Measurements from ENCODE around the gene TMEM181. TPM values are rescaled to one million over a fixed set of nuclear protein-coding genes. Genes with fewer than 3 reads are reported as not detected.
"Not testable (repeated sequence)": the region's sequence is repeated elsewhere in the genome, so short reads cannot be mapped to it uniquely, and the experiment has no call there.

The TMEM181 gene
- total RNA-seq, 1 experiment from 2014 or later: 15.4 TPM

GRCh38 chr6:158649289-158650143, 89.6 kb downstream of the TMEM181 start, which contains the start of gene SYTL3:
Gene SYTL3 (plus strand): TSS chr6:158650054. CDS start chr6:158663269, 13,215 bp downstream.
- peak within 1 kb of the TSS; percentile 24 for H3K4me2 ChIP-seq (ENCODE audit: low read depth, low read length, poor library complexity, severe bottlenecking)
- no peaks in the 10 kb centered on the region for H3K9me2 ChIP-seq (replicated peaks; ENCODE audit: insufficient read depth, low read length)
- H3K4me1 ChIP-seq (ENCODE audit: low read length): peaks cover 20% of the 10 kb centered on the region
- H3K27me3 ChIP-seq (ENCODE audit: low read length): no peaks in the 10 kb centered on the region
- H3K79me2 ChIP-seq (ENCODE audit: low read length): no peaks in the 10 kb centered on the region
- H2AFZ ChIP-seq (ENCODE audit: low read length): peak within 1 kb of the TSS; percentile 76; the same call in 1 of the 2 replicates
- no peak within 1 kb of the TSS for H3K27ac ChIP-seq (ENCODE audit: low read length)
- H3K36me3 ChIP-seq (ENCODE audit: insufficient read depth, low read length): no peaks in the 10 kb centered on the region
- H3K9ac ChIP-seq (ENCODE audit: low read length): no peak within 1 kb of the TSS
- H3K4me3 ChIP-seq (ENCODE audit: low read length): no peak within 1 kb of the TSS; the same call in 1 of the 2 replicates
- H3K9me3 ChIP-seq (ENCODE audit: low read length): no peaks in the 10 kb centered on the region
- peak; percentile 69 for DNase-seq
- no peaks in the 10 kb centered on the region for H4K20me1 ChIP-seq (ENCODE audit: insufficient read depth, low read depth, low read length)

GRCh38 chr6:158651981-158652737, 92.3 kb downstream of the TMEM181 start:
- H4K20me1 ChIP-seq (ENCODE audit: insufficient read depth, low read depth, low read length); H3K79me2 ChIP-seq (ENCODE audit: low read length); H2AFZ ChIP-seq (ENCODE audit: low read length); H3K9ac ChIP-seq (ENCODE audit: low read length); H3K4me3 ChIP-seq (ENCODE audit: low read length); H3K36me3 ChIP-seq (ENCODE audit: insufficient read depth, low read length); H3K27me3 ChIP-seq (ENCODE audit: low read length); DNase-seq; H3K9me2 ChIP-seq (replicated peaks; ENCODE audit: insufficient read depth, low read length); H3K27ac ChIP-seq (ENCODE audit: low read length); H3K4me2 ChIP-seq (ENCODE audit: low read depth, low read length, poor library complexity, severe bottlenecking); H3K9me3 ChIP-seq (ENCODE audit: low read length): not testable (repeated sequence)
- H3K4me1 ChIP-seq (ENCODE audit: low read length): peaks cover 13% of the 10 kb centered on the region

GRCh38 chr6:158653577-158654354, 93.9 kb downstream of the TMEM181 start:
- H3K4me2 ChIP-seq (ENCODE audit: low read depth, low read length, poor library complexity, severe bottlenecking): no peak overlapping the region

GRCh38 chr6:158654498-158654897, 94.6 kb downstream of the TMEM181 start:
- H3K27me3 ChIP-seq (ENCODE audit: low read length): no peaks in the 10 kb centered on the region
- H3K79me2 ChIP-seq (ENCODE audit: low read length): no peaks in the 10 kb centered on the region
- no peaks in the 10 kb centered on the region for H3K9me2 ChIP-seq (replicated peaks; ENCODE audit: insufficient read depth, low read length)
- H3K4me3 ChIP-seq (ENCODE audit: low read length): no peak overlapping the region
- DNase-seq: no peak
- no peak overlapping the region for H2AFZ ChIP-seq (ENCODE audit: low read length)
- H3K4me1 ChIP-seq (ENCODE audit: low read length): peaks cover 9% of the 10 kb centered on the region
- no peaks in the 10 kb centered on the region for H3K36me3 ChIP-seq (ENCODE audit: insufficient read depth, low read length)
- no peak overlapping the region for H3K4me2 ChIP-seq (ENCODE audit: low read depth, low read length, poor library complexity, severe bottlenecking)
- H3K9me3 ChIP-seq (ENCODE audit: low read length): no peaks in the 10 kb centered on the region
- no peak overlapping the region for H3K27ac ChIP-seq (ENCODE audit: low read length)
- no peak overlapping the region for H3K9ac ChIP-seq (ENCODE audit: low read length)
- no peaks in the 10 kb centered on the region for H4K20me1 ChIP-seq (ENCODE audit: insufficient read depth, low read depth, low read length)

More at GRCh38 chr6:158653577-158654354, 93.9 kb downstream of the TMEM181 start:
- Histone ChIP-seq H3K9ac (ENCODE audit: low read length) (no peak overlapping the region), H4K20me1 (ENCODE audit: insufficient read depth, low read depth, low read length) (no peaks in the 10 kb centered on the region), H3K4me3 (ENCODE audit: low read length) (no peak overlapping the region), H3K9me3 (ENCODE audit: low read length) (no peaks in the 10 kb centered on the region), H3K27ac (ENCODE audit: low read length) (no peak overlapping the region), H3K27me3 (ENCODE audit: low read length) (no peaks in the 10 kb centered on the region), H3K79me2 (ENCODE audit: low read length) (no peaks in the 10 kb centered on the region), H3K4me1 (ENCODE audit: low read length) (peaks cover 13% of the 10 kb centered on the region), H3K9me2 (replicated peaks; ENCODE audit: insufficient read depth, low read length) (no peaks in the 10 kb centered on the region), H2AFZ (ENCODE audit: low read length) (no peak overlapping the region), H3K36me3 (ENCODE audit: insufficient read depth, low read length) (no peaks in the 10 kb centered on the region)
- DNase-seq: no peak

- H2AFZ ChIP-seq (ENCODE audit: low read length): no peak overlapping the region
- no peak overlapping the region for H3K27ac ChIP-seq (ENCODE audit: low read length)
- H4K20me1 ChIP-seq (ENCODE audit: insufficient read depth, low read depth, low read length): no peaks in the 10 kb centered on the region
- DNase-seq: no peak
- H3K4me2 ChIP-seq (ENCODE audit: low read depth, low read length, poor library complexity, severe bottlenecking): no peak overlapping the region
- H3K9me3 ChIP-seq (ENCODE audit: low read length): no peaks in the 10 kb centered on the region
- no peaks in the 10 kb centered on the region for H3K36me3 ChIP-seq (ENCODE audit: insufficient read depth, low read length)
- no peaks in the 10 kb centered on the region for H3K27me3 ChIP-seq (ENCODE audit: low read length)
- no peaks in the 10 kb centered on the region for H3K9me2 ChIP-seq (replicated peaks; ENCODE audit: insufficient read depth, low read length)
- H3K4me1 ChIP-seq (ENCODE audit: low read length): peaks cover 4% of the 10 kb centered on the region
- no peak overlapping the region for H3K4me3 ChIP-seq (ENCODE audit: low read length)
- H3K9ac ChIP-seq (ENCODE audit: low read length): no peak overlapping the region
- H3K79me2 ChIP-seq (ENCODE audit: low read length): no peaks in the 10 kb centered on the region
These were observed 95.1 kb downstream of the TMEM181 start for GRCh38 chr6:158654960-158655489.

GRCh38 chr6:158655569-158656450, 95.9 kb downstream of the TMEM181 start:
- Histone ChIP-seq H3K9me2 (replicated peaks; ENCODE audit: insufficient read depth, low read length) (no peaks in the 10 kb centered on the region), H3K79me2 (ENCODE audit: low read length) (no peaks in the 10 kb centered on the region), H3K9me3 (ENCODE audit: low read length) (no peaks in the 10 kb centered on the region), H3K9ac (ENCODE audit: low read length) (no peak overlapping the region), H3K27me3 (ENCODE audit: low read length) (no peaks in the 10 kb centered on the region), H3K4me1 (ENCODE audit: low read length) (no peaks in the 10 kb centered on the region), H3K4me3 (ENCODE audit: low read length) (no peak overlapping the region), H3K27ac (ENCODE audit: low read length) (no peak overlapping the region), H2AFZ (ENCODE audit: low read length) (no peak overlapping the region), H3K36me3 (ENCODE audit: insufficient read depth, low read length) (no peaks in the 10 kb centered on the region), H4K20me1 (ENCODE audit: insufficient read depth, low read depth, low read length) (no peaks in the 10 kb centered on the region), H3K4me2 (ENCODE audit: low read depth, low read length, poor library complexity, severe bottlenecking) (no peak overlapping the region)
- no peak for DNase-seq

GRCh38 chr6:158656986-158657385, 97.1 kb downstream of the TMEM181 start:
- H3K27ac ChIP-seq (ENCODE audit: low read length); H3K4me3 ChIP-seq (ENCODE audit: low read length); H3K9me2 ChIP-seq (replicated peaks; ENCODE audit: insufficient read depth, low read length); H3K36me3 ChIP-seq (ENCODE audit: insufficient read depth, low read length); DNase-seq; H3K27me3 ChIP-seq (ENCODE audit: low read length); H3K4me1 ChIP-seq (ENCODE audit: low read length); H2AFZ ChIP-seq (ENCODE audit: low read length); H4K20me1 ChIP-seq (ENCODE audit: insufficient read depth, low read depth, low read length); H3K9me3 ChIP-seq (ENCODE audit: low read length); H3K79me2 ChIP-seq (ENCODE audit: low read length); H3K9ac ChIP-seq (ENCODE audit: low read length); H3K4me2 ChIP-seq (ENCODE audit: low read depth, low read length, poor library complexity, severe bottlenecking): not testable (repeated sequence)

Measured in Karpas-422 (cell line).